SK-N-SH (cell line): ENCODE results near the gene FHOD3. TPM values are rescaled to one million over a fixed set of nuclear protein-coding genes. Genes with fewer than 3 reads are reported as not detected.
"Not testable (repeated sequence)": the region's sequence is repeated elsewhere in the genome, so short reads cannot be mapped to it uniquely, and the experiment has no call there.

Experiments
- CTCF ChIA-PET: fragments of 300-600, 350-600 bp; formaldehyde crosslinking; extraction: SDS; loops from one replicate; lab custom pipeline; 2021; lab: Yijun Ruan, JAX
- POLR2A ChIA-PET: fragments of 350-600 bp; sonication (Branson Sonifier 250); formaldehyde crosslinking; extraction: SDS; loops from one replicate; lab custom pipeline; 2020; ENCODE audit warnings: antibody characterized with exemption, inconsistent platforms; lab: Yijun Ruan, JAX
- DNase-seq: peaks from one replicate; pipeline ENCODE4 v3.0.0; 2012
- H2AFZ ChIP-seq: fragments of 200-600 bp; sonication (generic); 2 replicates; pipeline ENCODE4 v1.8.1; 2016; ENCODE audit warnings: antibody characterized with exemption, mild to moderate bottlenecking, low read depth
- H3F3A ChIP-seq: fragments of 200-600 bp; sonication (generic); replicated peaks from 2 replicates; pipeline ENCODE3; 2016; ENCODE audit warnings: antibody characterized with exemption, mild to moderate bottlenecking; ENCODE audit not compliant: insufficient read depth
- H3K27ac ChIP-seq, 2 experiments: fragments of 200-500 bp in 1 of 2; fragments of 200-600 bp in 1 of 2; sonication (Bioruptor generic) in 1 of 2; sonication (generic), shearing (Covaris generic) in 1 of 2; 2 replicates each; pipeline versions ENCODE4 v1.5.1 to v1.6.1; 2014 to 2016; ENCODE audit warnings: low read depth in 2 of 2, inconsistent platforms in 1 of 2, low read length in 1 of 2, mild to moderate bottlenecking in 1 of 2, mixed read lengths in 1 of 2
- H3K27me3 ChIP-seq: fragments of 200-600 bp; sonication (generic), shearing (Covaris generic); 2 replicates; pipeline ENCODE4 v1.6.1; 2016; ENCODE audit warnings: mixed run types; ENCODE audit not compliant: insufficient read depth
- H3K36me3 ChIP-seq, 2 experiments: fragments of 200-500 bp in 1 of 2; fragments of 200-600 bp in 1 of 2; sonication (Bioruptor generic) in 1 of 2; sonication (generic) in 1 of 2; replicated peaks in 1 of 2; 2 replicates each; pipeline versions ENCODE3 to v1.5.1; 2014 to 2016; ENCODE audit warnings: low read length in 1 of 2, mild to moderate bottlenecking in 1 of 2; ENCODE audit not compliant: insufficient read depth in 2 of 2, control insufficient read depth in 1 of 2
- H3K4me1 ChIP-seq, 2 experiments: fragments of 200-500 bp in 1 of 2; fragments of 200-600 bp in 1 of 2; sonication (Bioruptor generic) in 1 of 2; sonication (generic), shearing (Covaris generic) in 1 of 2; 2 replicates each; pipeline versions ENCODE4 v1.5.1 to v1.6.1; 2014 to 2016; ENCODE audit warnings: low read depth in 1 of 2, low read length in 1 of 2, mixed run types in 1 of 2; ENCODE audit not compliant: insufficient read depth in 2 of 2, control insufficient read depth in 1 of 2
- H3K4me2 ChIP-seq: fragments of 200-600 bp; sonication (generic), shearing (Covaris generic); 2 replicates; pipeline ENCODE4 v1.6.1; 2017; ENCODE audit warnings: mixed run types
- H3K4me3 ChIP-seq, 2 experiments: fragments of 200-500 bp in 1 of 2; fragments of 200-600 bp in 1 of 2; sonication (Bioruptor generic) in 1 of 2; sonication (generic), shearing (Covaris generic) in 1 of 2; 2 replicates each; pipeline versions ENCODE4 v1.5.1 to v1.8.1; 2014 to 2016; ENCODE audit warnings: low read depth in 2 of 2, inconsistent platforms in 1 of 2, low read length in 1 of 2, mild to moderate bottlenecking in 1 of 2, mixed read lengths in 1 of 2, moderate library complexity in 1 of 2
- H3K79me2 ChIP-seq: fragments of 200-600 bp; sonication (generic); 2 replicates; pipeline ENCODE4 v1.8.1; 2017; ENCODE audit warnings: mild to moderate bottlenecking; ENCODE audit not compliant: insufficient read depth
- H3K9ac ChIP-seq: fragments of 200-600 bp; sonication (generic); 2 replicates; pipeline ENCODE4 v1.6.1; 2017; ENCODE audit warnings: mixed run types
- H3K9me2 ChIP-seq: fragments of 200-600 bp; sonication (generic); 2 replicates; pipeline ENCODE4 v1.6.1; 2017; ENCODE audit warnings: mixed run types
- H3K9me3 ChIP-seq: fragments of 200-600 bp; sonication (generic); 2 replicates; pipeline ENCODE4 v1.6.1; 2017; ENCODE audit warnings: mixed run types, mild to moderate bottlenecking, moderate library complexity
- H4K20me1 ChIP-seq: fragments of 200-600 bp; sonication (generic); 2 replicates; pipeline ENCODE4 v1.6.1; 2017; ENCODE audit warnings: mild to moderate bottlenecking, mixed run types; ENCODE audit not compliant: insufficient read depth
- CHD2 ChIP-seq: fragments of 150-350 bp; IDR thresholded peaks from 2 replicates; pipeline ENCODE4 v1.6.1; 2018; ENCODE audit warnings: low read length; ENCODE audit not compliant: partially characterized antibody
- CTCF ChIP-seq: fragments of 200-600 bp; sonication (generic); IDR thresholded peaks from 2 replicates; pipeline ENCODE4 v1.6.1; 2017; ENCODE audit warnings: antibody characterized with exemption, mild to moderate bottlenecking, moderate library complexity
- EP300 ChIP-seq, 2 experiments: IDR thresholded peaks; 2 replicates each; pipeline versions ENCODE4 v1.4.0 to v1.6.1; 2012; ENCODE audit warnings: borderline replicate concordance in 1 of 2, low read depth in 1 of 2, low read length in 1 of 2
- EZH2phosphoT487 ChIP-seq: fragments of 200-600 bp; sonication (generic); IDR thresholded peaks from 2 replicates; pipeline ENCODE4 v1.6.1; 2017; ENCODE audit warnings: low read depth, mixed run types, mild to moderate bottlenecking, antibody characterized with exemption, moderate library complexity, borderline replicate concordance
- FOXJ3 ChIP-seq: sonication (generic); formaldehyde crosslinking; IDR thresholded peaks from 2 replicates; pipeline ENCODE4 v1.5.1; 2020; ENCODE audit warnings: mild to moderate bottlenecking, missing genetic modification reagents
- FOXM1 ChIP-seq: IDR thresholded peaks from 2 replicates; pipeline ENCODE4 v1.4.0; 2012; ENCODE audit warnings: low read depth, mild to moderate bottlenecking
- GABPA ChIP-seq: IDR thresholded peaks from 2 replicates; pipeline ENCODE4 v1.4.0; 2012; ENCODE audit warnings: low read depth, mild to moderate bottlenecking
- GATA2 ChIP-seq: sonication (generic); formaldehyde crosslinking; IDR thresholded peaks from 2 replicates; pipeline ENCODE4 v1.5.0; 2020; ENCODE audit warnings: mild to moderate bottlenecking, missing genetic modification reagents
- IRF3 ChIP-seq: fragments of 150-350 bp; IDR thresholded peaks from 2 replicates; pipeline ENCODE4 v1.6.1; 2016; ENCODE audit warnings: mild to moderate bottlenecking, low read depth, low read length
- JUND ChIP-seq: IDR thresholded peaks from 2 replicates; pipeline ENCODE4 v1.4.0; 2012
- NFIC ChIP-seq: IDR thresholded peaks from 2 replicates; pipeline ENCODE4 v1.4.0; 2012; ENCODE audit warnings: borderline replicate concordance
- NRF1 ChIP-seq: IDR thresholded peaks from 2 replicates; pipeline ENCODE4 v1.6.1; 2012; ENCODE audit warnings: low read depth, mild to moderate bottlenecking, low read length
- PBX3 ChIP-seq: IDR thresholded peaks from 2 replicates; pipeline ENCODE4; 2012
- POLR2AphosphoS5 ChIP-seq: IDR thresholded peaks from 2 replicates; pipeline ENCODE4 v1.6.1; 2012; ENCODE audit warnings: low read depth, low read length
- RAD21 ChIP-seq: IDR thresholded peaks from 2 replicates; pipeline ENCODE4 v1.6.1; 2012; ENCODE audit warnings: mild to moderate bottlenecking, low read length
- RCOR1 ChIP-seq: fragments of 150-350 bp; IDR thresholded peaks from 2 replicates; pipeline ENCODE4 v1.6.1; 2017; ENCODE audit warnings: antibody characterized with exemption, low read length
- SIN3A ChIP-seq: IDR thresholded peaks from 2 replicates; pipeline ENCODE4 v1.6.1; 2012; ENCODE audit warnings: low read depth, mild to moderate bottlenecking, low read length, moderate library complexity, borderline replicate concordance
- SMC3 ChIP-seq: IDR thresholded peaks from 2 replicates; pipeline ENCODE4 v1.6.1; 2012; ENCODE audit warnings: low read depth, low read length, improper control_type of control experiment
- USF1 ChIP-seq: IDR thresholded peaks from 2 replicates; pipeline ENCODE4 v1.4.0; 2012; ENCODE audit warnings: low read depth, borderline replicate concordance
- YY1 ChIP-seq: IDR thresholded peaks from 2 replicates; pipeline ENCODE4 v1.4.0; 2012; ENCODE audit warnings: low read depth, mild to moderate bottlenecking
- WGBS: methylation state at CpG from one replicate; pipeline ENCODE4 v1.1.6; 2017; ENCODE audit warnings: low lambda C conversion rate; 5-methylcytosine and 5-hydroxymethylcytosine counted together
- polyA plus RNA-seq, 3 experiments: library from polyadenylated mRNA; depleted of rRNA; stranded (reverse); fragments of >200 nt; gene quantifications; 2 replicates each; pipeline ENCODE4 v1.2.3, GENCODE V29; 2012

The FHOD3 gene
- polyA plus RNA-seq, 1 of the 3 experiments (the other 2 are of a cell fraction), result 10.9 TPM

GRCh38 chr18:36762074-36762473 lies 464.6 kb downstream of the FHOD3 start (continued):
- TF ChIP-seq CTCF (no peak), YY1 (no peak), FOXJ3 (CRISPR knock-in tag) (no peak), FOXM1 (no peak), GATA2 (CRISPR knock-in tag) (no peak), USF1 (no peak), PBX3 (no peak)

- H3F3A ChIP-seq, H4K20me1 ChIP-seq, H3K27ac ChIP-seq, H3K9me3 ChIP-seq, H3K79me2 ChIP-seq, POLR2A ChIA-PET, H3K9me2 ChIP-seq, H3K27me3 ChIP-seq, H3K9ac ChIP-seq, H3K4me1 ChIP-seq, H3K4me2 ChIP-seq, DNase-seq, H2AFZ ChIP-seq, H3K4me3 ChIP-seq: not testable (repeated sequence)
- peaks cover 0 to 11% of the 10 kb centered on the region in 2 experiments for H3K36me3 ChIP-seq
- CTCF ChIA-PET, result interaction anchor here (2.4 kb wide), 1 partner anchor 75 kb away, joined by 12 read pairs; no protein-coding TSS in a partner anchor
- 96% methylated on average over 26 of the region's 26 CpGs for WGBS
These were observed 465.5 kb downstream of the FHOD3 start for GRCh38 chr18:36762965-36763364.

- no peak for DNase-seq
- Histone ChIP-seq H3K36me3 (peaks cover 0 to 17% of the 10 kb centered on the region in 2 experiments), H3K4me1 (peaks cover 0 to 3% of the 10 kb centered on the region in 2 experiments; a peak in 1 of 4 replicates), H3K79me2 (no peaks in the 10 kb centered on the region), H2AFZ (no peak overlapping the region), H3K9ac (no peak overlapping the region), H3K27ac (no peak overlapping the region), H3K4me2 (no peak overlapping the region), H4K20me1 (no peaks in the 10 kb centered on the region), H3K4me3 (no peak overlapping the region), H3F3A (no peaks in the 10 kb centered on the region), H3K9me3 (no peaks in the 10 kb centered on the region), H3K9me2 (no peaks in the 10 kb centered on the region), H3K27me3 (no peaks in the 10 kb centered on the region)
- ChIA-PET POLR2A (no interaction called here), CTCF (interaction anchor here (1.2 kb wide), 1 partner anchor 9 kb away, joined by 3 read pairs; no protein-coding TSS in a partner anchor)
- 81% methylated on average over 3 of the region's 3 CpGs for WGBS
- no peak for TF ChIP-seq YY1
- no peak for TF ChIP-seq RCOR1
- TF ChIP-seq NFIC, result no peak
- no peak for TF ChIP-seq PBX3
- TF ChIP-seq FOXM1, result no peak
- TF ChIP-seq CHD2, result no peak
- TF ChIP-seq POLR2AphosphoS5, result no peak
- no peak for TF ChIP-seq RAD21
- TF ChIP-seq SMC3, result no peak
- TF ChIP-seq JUND, result no peak
- TF ChIP-seq GABPA, result no peak
- no peak for TF ChIP-seq IRF3
- no peak for TF ChIP-seq SIN3A
- TF ChIP-seq EP300 (IDR thresholded peaks at IDR 0.05; ENCODE audit: borderline replicate concordance in 1 of 2, low read depth in 1 of 2, low read length in 1 of 2), result no peak
- no peak for TF ChIP-seq FOXJ3 (CRISPR knock-in tag)
- no peak for TF ChIP-seq EZH2phosphoT487
- no peak for TF ChIP-seq NRF1
These were observed 469.3 kb downstream of the FHOD3 start for GRCh38 chr18:36766836-36767235.
